H9 (cell line): Measurements from ENCODE around the gene PCDHB12. TPM values are rescaled to one million over a fixed set of nuclear protein-coding genes. Genes with fewer than 3 reads are reported as not detected.
"Not testable (repeated sequence)": the region's sequence is repeated elsewhere in the genome, so short reads cannot be mapped to it uniquely, and the experiment has no call there.

ENCODE experiments used
- DNase-seq: peaks from one replicate; pipeline ENCODE4 v3.0.0-alpha.2; 2017
- H2AFZ ChIP-seq: one replicate; pipeline ENCODE4 v1.6.1; 2013; ENCODE audit warnings: mild to moderate bottlenecking, low read length, control low read depth, moderate library complexity
- H2AK5ac ChIP-seq: 2 replicates; pipeline ENCODE4 v1.6.1; 2013; ENCODE audit warnings: low read length, control low read depth, mixed read lengths; ENCODE audit not compliant: insufficient read length
- H2BK120ac ChIP-seq: one replicate; pipeline ENCODE4 v1.6.1; 2013; ENCODE audit warnings: low read depth, mild to moderate bottlenecking, low read length, control low read depth, inconsistent platforms; ENCODE audit not compliant: poor library complexity, severe bottlenecking
- H2BK12ac ChIP-seq: 2 replicates; pipeline ENCODE4 v1.6.1; 2013; ENCODE audit warnings: low read length, control low read depth, mixed read lengths, low read depth; ENCODE audit not compliant: insufficient read length
- H2BK15ac ChIP-seq: 2 replicates; pipeline ENCODE4 v1.6.1; 2013; ENCODE audit warnings: low read depth, low read length, control low read depth
- H2BK20ac ChIP-seq: one replicate; pipeline ENCODE4 v1.6.1; 2013; ENCODE audit warnings: low read depth, mild to moderate bottlenecking, low read length, control low read depth, inconsistent platforms; ENCODE audit not compliant: poor library complexity, severe bottlenecking
- H2BK5ac ChIP-seq: 2 replicates; pipeline ENCODE4 v1.6.1; 2013; ENCODE audit warnings: low read length, control low read depth, mixed read lengths; ENCODE audit not compliant: insufficient read length
- H3K14ac ChIP-seq: 2 replicates; pipeline ENCODE4 v1.6.1; 2013; ENCODE audit warnings: low read length, control low read depth; ENCODE audit not compliant: insufficient read depth
- H3K18ac ChIP-seq: 2 replicates; pipeline ENCODE4 v1.6.1; 2013; ENCODE audit warnings: low read depth, mild to moderate bottlenecking, mixed read lengths, low read length, control low read depth; ENCODE audit not compliant: insufficient read length
- H3K23ac ChIP-seq: 2 replicates; pipeline ENCODE4 v1.6.1; 2013; ENCODE audit warnings: low read length, control low read depth, mixed read lengths, low read depth; ENCODE audit not compliant: insufficient read length
- H3K23me2 ChIP-seq: 2 replicates; pipeline ENCODE4 v1.6.1; 2013; ENCODE audit warnings: low read depth, mild to moderate bottlenecking, mixed read lengths, low read length, control low read depth; ENCODE audit not compliant: insufficient read length, poor library complexity, severe bottlenecking
- H3K27ac ChIP-seq: 2 replicates; pipeline ENCODE4 v1.5.1; 2013; ENCODE audit warnings: low read length, control low read depth, mixed read lengths, low read depth; ENCODE audit not compliant: insufficient read length
- H3K27me3 ChIP-seq: 2 replicates; pipeline ENCODE4 v1.6.1; 2013; ENCODE audit warnings: low read length, control low read depth, inconsistent platforms; ENCODE audit not compliant: insufficient read depth
- H3K4ac ChIP-seq: 2 replicates; pipeline ENCODE4 v1.6.1; 2013; ENCODE audit warnings: low read depth, mild to moderate bottlenecking, control low read depth, inconsistent platforms, low read length, moderate library complexity
- H3K4me1 ChIP-seq: 2 replicates; pipeline ENCODE4 v1.6.1; 2013; ENCODE audit warnings: low read length, control low read depth, inconsistent platforms; ENCODE audit not compliant: insufficient read depth
- H3K4me2 ChIP-seq: 2 replicates; pipeline ENCODE4 v1.6.1; 2013; ENCODE audit warnings: low read length, control low read depth, mixed read lengths; ENCODE audit not compliant: insufficient read length, insufficient read depth
- H3K56ac ChIP-seq: 2 replicates; pipeline ENCODE4 v1.6.1; 2013; ENCODE audit warnings: low read depth, mild to moderate bottlenecking, mixed read lengths, low read length, control low read depth; ENCODE audit not compliant: insufficient read length
- H3K79me1 ChIP-seq: 2 replicates; pipeline ENCODE4 v1.6.1; 2013; ENCODE audit warnings: low read depth, mild to moderate bottlenecking, moderate library complexity, low read length, control low read depth, inconsistent platforms; ENCODE audit not compliant: insufficient read depth, poor library complexity, severe bottlenecking
- H3K79me2 ChIP-seq: 2 replicates; pipeline ENCODE4 v1.6.1; 2013; ENCODE audit warnings: low read length, control low read depth, inconsistent platforms; ENCODE audit not compliant: insufficient read depth
- H3K9ac ChIP-seq: 2 replicates; pipeline ENCODE4 v1.6.1; 2013; ENCODE audit warnings: low read length, control low read depth, mixed read lengths; ENCODE audit not compliant: insufficient read length; ENCODE audit errors: extremely low read depth
- H3K9me3 ChIP-seq: one replicate; pipeline ENCODE4 v1.6.1; 2013; ENCODE audit warnings: low read depth, low read length, inconsistent platforms; ENCODE audit not compliant: control insufficient read depth
- H3T11ph ChIP-seq: one replicate; pipeline ENCODE4 v1.6.1; 2013; ENCODE audit warnings: mild to moderate bottlenecking, low read length, control low read depth, inconsistent platforms
- H4K20me1 ChIP-seq: one replicate; pipeline ENCODE4 v1.6.1; 2013; ENCODE audit not compliant: control insufficient read depth, insufficient read length, insufficient read depth
- H4K5ac ChIP-seq: 2 replicates; pipeline ENCODE4 v1.6.1; 2013; ENCODE audit warnings: low read depth, mild to moderate bottlenecking, mixed read lengths, low read length, control low read depth; ENCODE audit not compliant: insufficient read length
- H4K8ac ChIP-seq: replicated peaks from 2 replicates; pipeline ENCODE4 v1.6.1; 2013; ENCODE audit warnings: low read length, control low read depth, mixed read lengths, low read depth; ENCODE audit not compliant: insufficient read length
- H4K91ac ChIP-seq: 2 replicates; pipeline ENCODE4 v1.6.1; 2013; ENCODE audit warnings: low read depth, mild to moderate bottlenecking, moderate library complexity, mixed read lengths, low read length, control low read depth; ENCODE audit not compliant: insufficient read length
- H3K27ac Mint-ChIP-seq, 3 experiments: 2 replicates in 2 of 3; 3 replicates in 1 of 3; pipeline ENCODE4 v1.8.0; 2020 to 2021; ENCODE audit warnings: mixed read lengths in 3 of 3, mild to moderate bottlenecking in 1 of 3, moderate library complexity in 1 of 3
- H3K27me3 Mint-ChIP-seq: 2 replicates; pipeline ENCODE4 v1.8.0; 2021; ENCODE audit warnings: low read depth, mild to moderate bottlenecking, moderate library complexity, mixed read lengths
- H3K36me3 Mint-ChIP-seq, 3 experiments: 2 replicates in 2 of 3; 3 replicates in 1 of 3; pipeline ENCODE4 v1.8.0; 2020 to 2021; ENCODE audit warnings: low read depth in 3 of 3, mixed read lengths in 3 of 3; ENCODE audit not compliant: insufficient read depth in 1 of 3
- H3K4me1 Mint-ChIP-seq, 2 experiments: 2 replicates each; pipeline ENCODE4 v1.8.0; 2020; ENCODE audit warnings: mixed read lengths in 2 of 2
- H3K4me3 Mint-ChIP-seq, 2 experiments: 2 replicates in 1 of 2; 3 replicates in 1 of 2; pipeline ENCODE4 v1.8.0; 2020 to 2021; ENCODE audit warnings: mild to moderate bottlenecking in 2 of 2, mixed read lengths in 2 of 2, moderate library complexity in 1 of 2
- H3K9me3 Mint-ChIP-seq, 2 experiments: 2 replicates in 1 of 2; 3 replicates in 1 of 2; pipeline ENCODE4 v1.8.0; 2020; ENCODE audit warnings: mild to moderate bottlenecking in 2 of 2, mixed read lengths in 2 of 2, moderate library complexity in 1 of 2
- WGBS: extraction: QIAGEN DNeasy Blood & Tissue Kit; methylation state at CpG from one replicate; pipeline ENCODE4 v1.1.7; 2013; ENCODE audit warnings: missing lambda C conversion rate, low lambda C conversion rate, mixed read lengths; ENCODE audit not compliant: insufficient read length; ENCODE audit errors: extremely low coverage; 5-methylcytosine and 5-hydroxymethylcytosine counted together
- total RNA-seq: library from RNA; stranded (reverse); gene quantifications from 2 replicates; pipeline ENCODE4 v1.2.1, GENCODE V29; 2021

PCDHB12 gene
- total RNA-seq, 1 experiment from 2014 or later, result 3.1 TPM

DNA sequence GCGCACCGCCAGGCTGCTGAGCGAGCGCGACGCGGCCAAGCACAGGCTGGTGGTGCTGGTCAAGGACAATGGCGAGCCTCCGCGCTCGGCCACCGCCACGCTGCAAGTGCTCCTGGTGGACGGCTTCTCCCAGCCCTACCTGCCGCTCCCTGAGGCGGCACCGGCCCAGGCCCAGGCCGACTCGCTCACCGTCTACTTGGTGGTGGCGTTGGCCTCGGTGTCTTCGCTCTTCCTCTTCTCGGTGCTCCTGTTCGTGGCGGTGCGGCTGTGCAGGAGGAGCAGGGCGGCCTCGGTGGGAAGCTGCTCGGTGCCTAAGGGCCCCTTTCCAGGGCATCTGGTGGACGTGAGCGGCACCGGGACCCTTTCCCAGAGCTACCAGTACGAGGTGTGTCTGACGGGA lies 6.9 kb upstream of the PCDHB12 start:
- not testable (repeated sequence) for H2BK12ac ChIP-seq, H3K79me2 ChIP-seq, H4K20me1 ChIP-seq, H3K4me2 ChIP-seq, H3K9me3 ChIP-seq, H3K27me3 ChIP-seq, H4K8ac ChIP-seq, H3K4me3 Mint-ChIP-seq, H3T11ph ChIP-seq, H3K4me1 ChIP-seq, H4K5ac ChIP-seq, H3K9ac ChIP-seq, H3K27ac ChIP-seq, H3K56ac ChIP-seq, H3K23me2 ChIP-seq, H3K14ac ChIP-seq, DNase-seq, H2BK15ac ChIP-seq, H2BK5ac ChIP-seq, H2AFZ ChIP-seq, H3K27ac Mint-ChIP-seq, H3K18ac ChIP-seq, H3K27me3 Mint-ChIP-seq, H2BK120ac ChIP-seq, H4K91ac ChIP-seq, H3K4me1 Mint-ChIP-seq, H3K4ac ChIP-seq, H3K79me1 ChIP-seq, H2BK20ac ChIP-seq, H2AK5ac ChIP-seq, H3K23ac ChIP-seq
- H3K36me3 Mint-ChIP-seq, result peaks cover 2 to 16% (median 7%) of the 10 kb centered on the region in 3 experiments; a peak in 6 of 7 replicates
- WGBS, result no CpG with 5 or more reads among the region's 35 CpGs
- peaks cover 20 to 26% of the 10 kb centered on the region in 2 experiments for H3K9me3 Mint-ChIP-seq

DNA sequence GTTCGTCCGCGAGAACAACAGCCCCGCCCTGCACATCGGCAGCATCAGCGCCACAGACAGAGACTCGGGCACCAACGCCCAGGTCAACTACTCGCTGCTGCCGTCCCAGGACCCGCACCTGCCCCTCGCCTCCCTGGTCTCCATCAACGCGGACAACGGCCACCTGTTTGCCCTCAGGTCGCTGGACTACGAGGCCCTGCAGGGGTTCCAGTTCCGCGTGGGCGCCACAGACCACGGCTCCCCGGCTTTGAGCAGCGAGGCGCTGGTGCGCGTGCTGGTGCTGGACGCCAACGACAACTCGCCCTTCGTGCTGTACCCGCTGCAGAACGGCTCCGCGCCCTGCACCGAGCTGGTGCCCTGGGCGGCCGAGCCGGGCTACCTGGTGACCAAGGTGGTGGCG lies 1.8 kb downstream of the PCDHB12 start:
- H3K23me2 ChIP-seq, H3K56ac ChIP-seq, H3K27me3 ChIP-seq, H3K9ac ChIP-seq, H2BK5ac ChIP-seq, H3K9me3 ChIP-seq, H3K4me3 Mint-ChIP-seq, H3K23ac ChIP-seq, H3T11ph ChIP-seq, H3K18ac ChIP-seq, H4K91ac ChIP-seq, H3K27ac ChIP-seq, H3K4ac ChIP-seq, H2AK5ac ChIP-seq, H3K14ac ChIP-seq, H4K8ac ChIP-seq, H4K5ac ChIP-seq, H2AFZ ChIP-seq, DNase-seq, H2BK120ac ChIP-seq, H3K4me2 ChIP-seq, H3K79me1 ChIP-seq, H2BK12ac ChIP-seq, H3K4me1 ChIP-seq, H4K20me1 ChIP-seq, H2BK20ac ChIP-seq, H2BK15ac ChIP-seq, H3K79me2 ChIP-seq, H3K27ac Mint-ChIP-seq: not testable (repeated sequence)
- H3K36me3 Mint-ChIP-seq, result peaks cover 10 to 21% (median 14%) of the 10 kb centered on the region in 3 experiments
- no CpG with 5 or more reads among the region's 39 CpGs for WGBS
- peaks cover 16% of the 10 kb centered on the region for H3K27me3 Mint-ChIP-seq
- H3K4me1 Mint-ChIP-seq, result peaks cover 4 to 14% of the 10 kb centered on the region in 2 experiments; a peak in 3 of 4 replicates
- H3K9me3 Mint-ChIP-seq, result peaks cover 23 to 29% of the 10 kb centered on the region in 2 experiments
